Peyer's patch (tissue), 4 donors: ENCODE data around the gene SNX33.

Experiments
- CTCF ChIP-seq, 6 experiments: fragments of 450-650 bp in 4 of 6; fragments of 200-600 bp in 2 of 6; sonication (generic) in 1 of 6; IDR thresholded peaks; one replicate each; pipeline ENCODE4 v1.5.1; 2017 to 2019; ENCODE audit warnings: antibody characterized with exemption in 6 of 6, mild to moderate bottlenecking in 3 of 6, moderate library complexity in 1 of 6
- POLR2A ChIP-seq, 2 donors: fragments of 450-650 bp; IDR thresholded peaks; one replicate each; pipeline ENCODE4 v1.5.1; 2017; ENCODE audit warnings: antibody characterized with exemption in 2 of 2, mild to moderate bottlenecking in 2 of 2, moderate library complexity in 2 of 2

DNA sequence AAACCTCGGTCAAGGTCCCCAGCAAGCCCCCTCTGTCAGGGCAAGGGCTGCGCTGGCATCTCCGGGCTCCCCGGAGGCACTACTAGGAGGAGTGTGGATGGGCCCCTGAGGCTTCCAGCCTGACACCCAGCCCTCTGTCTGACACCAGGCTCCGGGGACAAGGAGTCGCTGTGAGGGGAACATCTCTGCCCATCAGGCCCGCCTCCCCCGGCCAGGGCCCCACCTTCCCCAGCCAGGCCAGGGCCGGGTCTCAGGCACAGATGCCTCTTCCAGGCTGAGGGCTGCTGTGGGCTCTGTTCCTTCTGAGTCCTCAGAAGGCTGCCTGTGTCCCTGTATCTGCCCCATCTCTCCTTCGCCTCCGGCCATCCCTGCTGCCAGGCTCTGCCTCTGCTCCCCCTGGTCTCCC is 49.1 kb downstream of the SNX33 start:
- TF ChIP-seq CTCF (IDR thresholded peaks at IDR 0.05) (no peak), POLR2A (IDR thresholded peaks at IDR 0.05) (no peak)
